Hippocampal formation (tissue), 2 donors: ENCODE data around the gene CCSER1.
"Not testable (repeated sequence)": the region's sequence is repeated elsewhere in the genome, so short reads cannot be mapped to it uniquely, and the experiment has no call there.

Source experiments
- DNase-seq, 2 donors: peaks; one replicate each; lab custom pipeline; 2025; lab: John Stamatoyannopoulos, UW

Gene CCSER1

DNA sequence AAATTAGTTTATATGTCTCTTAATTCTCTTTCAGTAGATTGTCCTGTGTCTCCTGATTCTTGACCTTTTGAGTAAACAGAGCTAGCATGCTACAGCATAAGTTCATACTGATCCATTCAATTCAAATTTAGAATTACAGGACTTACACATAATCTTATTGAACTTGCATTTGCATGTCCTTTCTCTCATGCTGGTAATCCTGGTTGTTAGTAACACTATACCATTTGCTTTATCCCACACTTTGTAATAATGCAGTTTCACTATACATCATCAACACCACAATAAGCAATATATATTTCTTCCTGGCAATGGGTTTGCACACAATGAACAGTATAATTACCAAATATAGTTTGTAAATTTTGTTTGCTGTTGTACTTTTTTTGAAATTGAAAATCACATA lies 1239.4 kb downstream of the CCSER1 start:
- DNase-seq, result no peak

GRCh38 chr4:91369116-91369515 lies 1241.9 kb downstream of the CCSER1 start:
- DNase-seq, result no peak

DNA sequence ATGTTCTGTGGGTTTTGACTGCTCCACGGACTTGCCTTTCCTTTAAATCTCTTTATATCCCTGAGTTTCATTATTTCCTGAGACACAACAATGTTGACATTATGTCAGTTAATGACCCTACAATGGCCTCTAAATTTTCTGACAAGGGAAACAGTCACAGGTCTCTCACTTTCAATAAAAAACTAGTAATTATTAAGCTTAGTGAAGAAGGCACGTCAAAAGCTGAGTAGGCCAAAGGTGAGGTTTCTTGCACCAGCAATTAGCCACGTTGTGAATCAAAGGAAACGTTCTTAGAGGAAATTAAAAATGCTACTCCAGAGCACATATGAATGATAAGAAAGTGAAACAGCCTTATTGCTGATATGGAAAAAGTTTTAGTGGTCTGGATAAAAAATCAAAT lies 1246.4 kb downstream of the CCSER1 start:
- no peak for DNase-seq

- not testable (repeated sequence) for DNase-seq
Observed at GRCh38 chr4:91405431-91405830, 1278.2 kb downstream of the CCSER1 start.

- no peak for DNase-seq
Observed at GRCh38 chr4:91422011-91422410, 1294.8 kb downstream of the CCSER1 start.

- DNase-seq, result no peak
Observed at GRCh38 chr4:91426725-91427124, 1299.5 kb downstream of the CCSER1 start.

- DNase-seq, result no peak
Observed at GRCh38 chr4:91427171-91427570, 1300.0 kb downstream of the CCSER1 start.

DNA sequence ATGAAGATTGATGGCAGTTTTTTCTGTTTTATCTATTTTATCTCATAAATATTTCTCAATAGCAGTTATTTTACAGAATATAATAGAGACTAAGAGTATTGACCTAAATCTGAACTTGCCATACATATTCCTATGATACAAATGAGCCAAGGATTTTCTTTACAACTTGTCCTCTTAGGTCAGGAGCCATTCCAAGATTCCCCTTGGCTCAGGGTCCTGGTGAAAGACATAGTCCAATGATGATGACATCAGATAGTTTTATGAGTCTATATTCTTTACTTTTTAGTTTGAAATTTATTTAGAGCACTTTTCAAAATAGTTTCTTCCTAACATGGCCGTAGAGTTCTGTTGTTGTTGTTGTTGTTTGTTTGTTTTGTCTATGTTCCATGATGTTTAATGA lies 1307.4 kb downstream of the CCSER1 start:
- DNase-seq, result no peak

DNA sequence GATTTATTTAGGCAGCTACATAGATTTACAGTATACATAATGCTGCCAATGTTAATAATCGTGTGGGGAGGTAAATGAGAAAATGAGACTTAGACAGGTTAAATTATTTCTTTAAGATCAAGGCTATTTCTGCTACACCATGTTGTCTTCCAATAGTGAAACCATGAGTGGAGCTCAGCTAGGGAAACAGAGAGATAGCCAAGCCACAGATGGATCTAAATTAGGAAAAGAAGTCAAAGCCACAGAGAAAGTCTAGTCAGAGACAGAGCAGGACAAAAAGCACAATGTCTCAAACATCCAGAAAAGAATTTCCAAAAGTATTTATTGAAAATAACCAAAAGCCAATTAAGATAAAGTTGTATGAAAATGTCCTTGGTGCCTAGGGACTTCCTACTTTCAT lies 1309.4 kb downstream of the CCSER1 start:
- DNase-seq, result no peak

GRCh38 chr4:91447168-91447567 lies 1320.0 kb downstream of the CCSER1 start:
- DNase-seq, result no peak

DNA sequence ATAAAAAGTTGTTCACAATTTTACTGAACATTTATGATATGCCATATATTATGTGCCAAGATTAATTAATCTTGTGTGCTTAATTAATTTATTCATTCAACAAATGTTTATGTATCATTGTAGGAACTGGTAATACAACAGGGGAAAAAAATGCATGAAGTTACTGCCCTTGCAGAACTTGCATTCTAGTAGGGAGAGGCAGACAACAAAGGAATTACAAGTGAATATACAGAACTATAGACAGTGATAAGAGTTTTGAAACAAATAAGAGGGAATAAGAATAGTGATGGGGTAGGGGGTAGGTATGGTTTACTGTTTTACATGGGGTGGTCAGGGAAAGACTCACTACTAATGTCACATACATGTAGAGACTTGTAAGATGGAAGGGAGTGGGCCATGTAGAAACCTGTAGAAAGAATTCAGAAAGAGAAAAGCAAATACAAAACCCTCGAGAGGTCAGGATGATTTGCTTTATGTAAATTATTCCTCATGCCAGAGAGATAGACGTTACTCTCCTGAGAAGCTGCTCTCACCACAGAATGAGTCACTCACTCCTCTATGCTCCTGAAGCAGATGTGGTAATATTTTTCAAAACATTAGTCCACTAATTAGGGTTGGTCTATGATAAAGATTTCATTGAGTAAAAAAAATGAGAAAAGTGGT lies 1321.6 kb downstream of the CCSER1 start:
- DNase-seq, result no peak

- no peak for DNase-seq
Observed at GRCh38 chr4:91454111-91454510, 1326.9 kb downstream of the CCSER1 start.

GRCh38 chr4:91462566-91462965 lies 1335.4 kb downstream of the CCSER1 start:
- not testable (repeated sequence) for DNase-seq

DNA sequence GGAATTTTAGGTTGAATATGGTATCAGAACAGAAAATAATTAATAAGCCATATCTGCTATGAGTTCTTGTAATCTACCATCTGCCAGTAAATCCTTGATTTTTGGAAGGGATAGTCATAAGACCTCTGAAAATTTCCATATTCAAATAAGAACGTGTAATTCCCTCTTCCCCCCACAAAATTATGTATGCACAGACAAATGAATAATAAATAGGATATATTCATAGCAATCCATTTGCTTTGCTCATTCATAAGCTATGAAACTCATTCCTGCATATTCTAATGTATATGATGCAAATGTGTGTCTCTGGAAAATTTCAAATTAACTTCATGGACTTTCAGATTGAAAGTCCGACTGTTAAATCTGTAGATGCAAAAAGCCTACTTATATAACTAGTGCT lies 1343.5 kb downstream of the CCSER1 start:
- no peak for DNase-seq

- no peak for DNase-seq
Observed at GRCh38 chr4:91471280-91471679, 1344.1 kb downstream of the CCSER1 start.

- no peak for DNase-seq
Observed at GRCh38 chr4:91472046-91472445, 1344.9 kb downstream of the CCSER1 start.

DNA sequence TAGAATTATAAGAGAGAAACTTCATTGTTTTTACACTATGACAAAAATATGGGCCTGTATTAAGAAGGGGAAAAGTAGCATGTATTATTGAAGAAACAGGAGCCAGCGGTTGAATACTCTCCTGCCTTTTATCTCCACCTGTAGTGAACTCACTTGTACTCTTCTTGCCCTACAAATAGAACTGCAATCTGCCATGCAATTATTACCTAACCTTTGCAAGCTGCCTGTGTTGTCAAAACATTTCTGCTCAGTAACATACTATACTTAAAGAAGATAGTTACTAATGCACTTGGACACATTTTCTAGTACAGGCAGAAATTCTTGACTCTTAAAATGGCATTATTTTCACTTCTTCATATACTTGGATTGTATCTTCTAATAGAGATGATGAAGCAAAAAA lies 1358.2 kb downstream of the CCSER1 start:
- DNase-seq, result no peak

DNA sequence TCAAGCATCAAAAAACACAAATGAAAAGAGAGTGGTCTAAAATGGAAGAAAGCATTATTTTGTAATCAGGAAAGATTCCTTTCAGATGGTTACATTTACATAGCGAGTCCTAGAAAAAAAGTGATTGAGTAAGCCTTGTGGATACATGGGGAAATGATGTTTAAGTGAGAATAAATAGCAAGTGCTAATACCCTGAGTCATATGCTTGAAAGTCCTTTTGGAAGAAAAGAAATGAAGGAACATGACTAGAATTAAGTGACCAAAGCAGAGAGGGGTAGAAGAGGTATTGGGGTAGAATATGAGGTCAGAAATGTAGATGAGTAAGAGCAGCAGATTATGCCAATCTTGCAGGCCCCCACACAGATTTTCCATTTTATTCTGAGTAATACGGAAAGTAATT lies 1361.8 kb downstream of the CCSER1 start:
- no peak for DNase-seq

- DNase-seq, result no peak
Observed at GRCh38 chr4:91497892-91498291, 1370.7 kb downstream of the CCSER1 start.

GRCh38 chr4:91502365-91502764 lies 1375.2 kb downstream of the CCSER1 start:
- no peak for DNase-seq

DNA sequence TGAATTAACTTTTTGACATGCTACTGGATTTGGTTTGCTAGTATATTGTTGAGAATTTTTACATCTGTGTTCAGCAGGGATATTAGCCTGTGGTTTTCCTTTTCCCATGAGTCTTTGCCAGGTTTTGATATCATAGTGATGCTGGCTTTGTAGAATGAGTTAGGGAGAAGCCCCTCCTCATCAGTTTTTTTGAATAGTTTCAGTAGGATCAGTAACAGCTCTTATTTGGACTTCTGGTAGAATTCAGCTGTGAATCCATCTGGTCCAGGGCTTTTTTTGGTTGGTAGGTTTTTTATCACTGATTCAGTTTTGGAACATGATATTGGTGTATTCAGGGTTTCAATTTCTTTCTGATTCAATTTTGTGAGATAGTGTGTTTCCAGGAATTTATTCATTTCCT lies 1386.1 kb downstream of the CCSER1 start:
- DNase-seq, result no peak

GRCh38 chr4:91519155-91519554 lies 1392.0 kb downstream of the CCSER1 start:
- DNase-seq, result no peak

GRCh38 chr4:91525621-91526020 lies 1398.4 kb downstream of the CCSER1 start:
- no peak for DNase-seq

DNA sequence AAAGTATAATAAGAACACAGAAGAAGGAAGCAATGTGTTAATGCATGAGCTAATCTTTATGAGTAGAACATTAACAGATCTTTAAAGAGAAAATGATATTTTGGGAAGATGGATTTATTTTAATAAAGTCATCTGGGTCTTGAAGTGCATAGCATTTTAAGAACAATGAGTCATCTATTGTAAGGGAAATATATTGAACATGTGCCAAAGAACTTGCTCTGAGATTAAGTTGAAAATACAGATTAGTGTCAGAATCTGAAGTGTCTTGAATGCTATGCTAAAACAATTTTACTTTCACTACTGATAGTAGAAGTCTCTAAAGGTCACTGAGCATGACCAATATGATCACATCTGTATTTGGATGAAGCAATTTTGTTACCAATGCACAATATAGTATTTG lies 1399.9 kb downstream of the CCSER1 start:
- no peak for DNase-seq
